ENCODE data around the gene SWAP70. TPM values are rescaled to one million over a fixed set of nuclear protein-coding genes. Genes with fewer than 3 reads are reported as not detected.

The SWAP70 gene
- total and polyA plus RNA-seq, 10 donors: 34.9 to 130 (median 108) TPM

GRCh38 chr11:9780929-9781328 is 117.1 kb downstream of the SWAP70 start:
- Histone ChIP-seq H3K36me3 (peaks cover 5 to 92% (median 33%) of the 10 kb centered on the region in 6 donors), H3K4me1 (no peaks in the 10 kb centered on the region), H3K4me3 (no peak overlapping the region), H3K9me3 (no peaks in the 10 kb centered on the region), H3K27ac (no peak overlapping the region), H3K27me3 (replicated peaks in 1 of 7) (no peaks in the 10 kb centered on the region)
- TF ChIP-seq POLR2AphosphoS5 (IDR thresholded peaks at IDR 0.05): no peak
- TF ChIP-seq, protein P1, sequence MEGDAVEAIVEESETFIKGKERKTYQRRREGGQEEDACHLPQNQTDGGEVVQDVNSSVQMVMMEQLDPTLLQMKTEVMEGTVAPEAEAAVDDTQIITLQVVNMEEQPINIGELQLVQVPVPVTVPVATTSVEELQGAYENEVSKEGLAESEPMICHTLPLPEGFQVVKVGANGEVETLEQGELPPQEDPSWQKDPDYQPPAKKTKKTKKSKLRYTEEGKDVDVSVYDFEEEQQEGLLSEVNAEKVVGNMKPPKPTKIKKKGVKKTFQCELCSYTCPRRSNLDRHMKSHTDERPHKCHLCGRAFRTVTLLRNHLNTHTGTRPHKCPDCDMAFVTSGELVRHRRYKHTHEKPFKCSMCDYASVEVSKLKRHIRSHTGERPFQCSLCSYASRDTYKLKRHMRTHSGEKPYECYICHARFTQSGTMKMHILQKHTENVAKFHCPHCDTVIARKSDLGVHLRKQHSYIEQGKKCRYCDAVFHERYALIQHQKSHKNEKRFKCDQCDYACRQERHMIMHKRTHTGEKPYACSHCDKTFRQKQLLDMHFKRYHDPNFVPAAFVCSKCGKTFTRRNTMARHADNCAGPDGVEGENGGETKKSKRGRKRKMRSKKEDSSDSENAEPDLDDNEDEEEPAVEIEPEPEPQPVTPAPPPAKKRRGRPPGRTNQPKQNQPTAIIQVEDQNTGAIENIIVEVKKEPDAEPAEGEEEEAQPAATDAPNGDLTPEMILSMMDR (IDR thresholded peaks at IDR 0.05 in 8 of 11, conservative IDR thresholded peaks at IDR 0.05 in 3 of 11): no peak
- no peak for TF ChIP-seq POLR2A (IDR thresholded peaks at IDR 0.05)
- no peak for DNase-seq
- intact Hi-C loops (cut with DNase I; ENCODE audit: low total_unique reads): no loop called here
- 94 to 98% (median 96%) methylated on average over 4 of the region's 4 CpGs for WGBS, 5 donors

DNA sequence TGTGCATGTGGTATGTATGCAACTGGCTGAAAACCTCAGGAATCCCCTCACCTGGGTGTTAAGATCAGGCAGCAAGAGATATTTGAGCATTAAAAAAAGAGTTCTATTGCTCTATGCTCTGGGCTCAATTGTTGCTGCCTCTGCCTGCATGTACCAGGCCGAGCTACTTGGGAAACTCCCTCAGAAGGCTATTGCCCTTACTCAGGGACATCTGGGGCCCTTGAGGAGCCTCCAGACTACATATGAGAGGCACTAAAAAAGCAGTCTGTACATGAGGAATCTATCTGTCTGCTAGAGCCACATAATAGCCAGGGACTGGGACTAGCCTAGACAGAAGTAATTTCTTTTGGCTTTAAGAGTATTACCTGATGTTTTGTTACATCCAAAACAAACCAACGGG is 120.1 kb downstream of the SWAP70 start:
- H3K36me3 ChIP-seq: peaks cover 5 to 97% (median 35%) of the 10 kb centered on the region in 6 donors
- peaks cover 0 to 19% (median 10%) of the 10 kb centered on the region in 6 donors for H3K4me1 ChIP-seq
- H3K27ac ChIP-seq: peak overlapping the region in 1 of 8 donors; percentile 9
- intact Hi-C loops (cut with DNase I; ENCODE audit: low total_unique reads): no loop called here
- DNase-seq: no peak
- WGBS, 5 donors: 82 to 88% (median 86%) methylated on average over 2 of the region's 2 CpGs
- H3K9me3 ChIP-seq: no peaks in the 10 kb centered on the region
- H3K27me3 ChIP-seq (replicated peaks in 1 of 7): no peaks in the 10 kb centered on the region
- TF ChIP-seq POLR2A (IDR thresholded peaks at IDR 0.05): no peak
- TF ChIP-seq POLR2AphosphoS5 (IDR thresholded peaks at IDR 0.05): no peak
- TF ChIP-seq, protein P1 (IDR thresholded peaks at IDR 0.05 in 8 of 11, conservative IDR thresholded peaks at IDR 0.05 in 3 of 11): no peak
- no peak overlapping the region for H3K4me3 ChIP-seq

- H3K27ac ChIP-seq: peak overlapping the region in 1 of 8 donors; percentile 9
- no peak for TF ChIP-seq POLR2AphosphoS5 (IDR thresholded peaks at IDR 0.05)
- TF ChIP-seq POLR2A (IDR thresholded peaks at IDR 0.05): no peak
- TF ChIP-seq, protein P1 (IDR thresholded peaks at IDR 0.05 in 8 of 11, conservative IDR thresholded peaks at IDR 0.05 in 3 of 11): no peak
- no peak overlapping the region for H3K4me3 ChIP-seq
- H3K27me3 ChIP-seq (replicated peaks in 1 of 7): no peaks in the 10 kb centered on the region
- WGBS, 5 donors: 86 to 92% (median 88%) methylated on average over 6 of the region's 6 CpGs
- peaks cover 0 to 24% (median 11%) of the 10 kb centered on the region in 6 donors for H3K4me1 ChIP-seq
- intact Hi-C loops (cut with DNase I; ENCODE audit: low total_unique reads): no loop called here
- peaks cover 1 to 97% (median 34%) of the 10 kb centered on the region in 6 donors for H3K36me3 ChIP-seq
- no peak for DNase-seq
- no peaks in the 10 kb centered on the region for H3K9me3 ChIP-seq
Observed at GRCh38 chr11:9784602-9785315, 120.9 kb downstream of the SWAP70 start.

- DNase-seq: no peak
- TF ChIP-seq POLR2AphosphoS5 (IDR thresholded peaks at IDR 0.05) (no peak), POLR2A (IDR thresholded peaks at IDR 0.05) (no peak)
- no peak overlapping the region for H3K4me3 ChIP-seq
- WGBS, 5 donors: 64 to 83% (median 80%) methylated on average over 5 of the region's 5 CpGs
- H3K9me3 ChIP-seq: no peaks in the 10 kb centered on the region
- no peaks in the 10 kb centered on the region for H3K27me3 ChIP-seq (replicated peaks in 1 of 7)
- peaks cover 0 to 82% (median 21%) of the 10 kb centered on the region in 6 donors for H3K36me3 ChIP-seq
- peak overlapping the region in 4 of 8 donors; percentile 2 to 40 (median 15) for H3K27ac ChIP-seq
- peaks cover 0 to 24% (median 11%) of the 10 kb centered on the region in 6 donors for H3K4me1 ChIP-seq
- intact Hi-C loops (cut with DNase I; ENCODE audit: low total_unique reads): no loop called here
Observed at GRCh38 chr11:9787260-9787659, 123.4 kb downstream of the SWAP70 start.

Measured in spleen (tissue), 11 donors.